UCSD-AML1 (cell line): ENCODE data around the gene CBARP.

Experiments
- DNase-seq: peaks from one replicate; lab custom pipeline; 2025; ENCODE audit not compliant: unreplicated experiment; lab: John Stamatoyannopoulos, UW

CBARP gene

DNA sequence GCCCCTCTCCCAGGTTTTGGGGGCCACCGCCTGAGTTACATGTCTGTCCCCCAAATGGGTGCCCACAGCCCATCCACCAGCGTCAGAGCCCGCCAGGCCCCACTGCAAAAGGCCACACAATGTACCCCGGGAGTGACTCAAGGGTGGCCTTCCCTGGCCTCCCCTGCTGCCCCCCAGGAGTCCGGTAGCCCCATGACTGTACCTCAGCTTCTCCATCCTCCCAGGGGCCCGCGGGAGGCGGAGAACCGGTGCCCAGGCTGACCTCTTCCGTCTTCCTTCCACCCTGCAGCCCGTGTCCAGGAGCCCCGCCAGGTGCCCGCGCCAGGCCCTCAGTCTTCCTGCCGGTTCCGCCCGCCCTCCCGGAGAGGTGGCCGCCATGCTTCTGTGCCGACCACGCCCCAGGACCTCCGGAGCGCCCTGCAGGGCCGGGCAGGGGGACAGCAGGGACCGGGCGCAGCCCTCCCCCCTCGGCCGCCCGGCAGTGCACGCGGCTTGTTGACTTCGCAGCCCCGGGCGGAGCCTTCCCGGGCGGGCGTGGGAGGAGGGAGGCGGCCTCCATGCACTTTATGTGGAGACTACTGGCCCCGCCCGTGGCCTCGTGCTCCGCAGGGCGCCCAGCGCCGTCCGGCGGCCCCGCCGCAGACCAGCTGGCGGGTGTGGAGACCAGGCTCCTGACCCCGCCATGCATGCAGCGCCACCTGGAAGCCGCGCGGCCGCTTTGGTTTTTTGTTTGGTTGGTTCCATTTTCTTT, 10.3 kb downstream of the CBARP start:
- no peak for DNase-seq

DNA sequence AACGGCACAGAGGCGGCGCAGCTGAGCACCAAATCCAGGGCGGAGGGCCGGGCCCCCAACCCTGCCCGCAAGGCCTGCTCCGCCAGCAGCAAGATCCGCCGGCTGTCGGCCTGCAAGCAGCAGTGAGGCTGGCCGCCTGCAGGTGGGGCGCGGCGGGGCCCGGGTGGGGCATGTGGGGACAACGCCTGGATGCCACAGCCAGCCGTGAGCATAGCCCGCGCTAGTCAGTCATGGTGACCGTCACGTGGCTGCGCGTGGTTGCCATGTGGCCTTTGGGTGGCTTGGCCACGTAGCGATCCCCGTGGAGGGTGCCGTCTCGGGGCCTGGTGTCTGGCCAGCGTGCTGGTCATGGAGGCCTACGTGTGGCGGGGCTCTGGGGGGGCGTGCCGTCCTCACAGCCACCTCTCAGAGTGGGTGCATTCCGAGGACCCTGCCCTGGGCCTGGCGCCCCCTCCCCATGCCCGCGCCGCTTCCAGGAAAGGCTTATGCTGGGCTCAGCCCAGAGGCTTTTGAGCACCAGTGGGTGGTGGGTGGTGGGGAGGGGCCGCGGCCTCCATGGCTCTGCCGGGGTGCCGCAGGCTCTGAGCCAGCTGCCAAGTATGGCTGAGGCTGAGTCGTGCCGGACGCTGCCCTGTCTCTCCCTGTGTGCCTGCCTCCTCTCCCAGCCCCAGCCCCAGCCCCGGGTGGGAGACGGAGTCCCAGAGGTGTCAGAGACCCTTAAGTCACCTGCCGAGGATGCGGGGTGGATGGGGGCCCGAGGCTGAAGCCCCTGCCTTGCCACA, 11.1 kb downstream of the CBARP start:
- DNase-seq = no peak

DNA sequence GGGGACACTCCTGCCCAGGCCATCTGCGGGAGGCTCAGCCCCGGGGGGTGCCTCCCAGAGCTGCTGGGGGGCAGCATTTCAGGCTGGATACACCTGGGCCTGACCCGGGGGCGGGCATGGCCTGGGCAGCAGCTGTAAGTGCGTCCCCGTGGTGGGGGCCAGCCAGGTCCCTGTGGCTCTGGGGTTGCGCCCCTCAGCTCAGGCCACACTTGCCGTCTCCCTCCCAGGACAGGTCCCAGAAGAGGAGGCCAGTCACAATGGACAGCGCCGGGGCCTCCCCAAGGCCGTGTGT, 11.6 kb downstream of the CBARP start:
- DNase-seq = no peak

DNA sequence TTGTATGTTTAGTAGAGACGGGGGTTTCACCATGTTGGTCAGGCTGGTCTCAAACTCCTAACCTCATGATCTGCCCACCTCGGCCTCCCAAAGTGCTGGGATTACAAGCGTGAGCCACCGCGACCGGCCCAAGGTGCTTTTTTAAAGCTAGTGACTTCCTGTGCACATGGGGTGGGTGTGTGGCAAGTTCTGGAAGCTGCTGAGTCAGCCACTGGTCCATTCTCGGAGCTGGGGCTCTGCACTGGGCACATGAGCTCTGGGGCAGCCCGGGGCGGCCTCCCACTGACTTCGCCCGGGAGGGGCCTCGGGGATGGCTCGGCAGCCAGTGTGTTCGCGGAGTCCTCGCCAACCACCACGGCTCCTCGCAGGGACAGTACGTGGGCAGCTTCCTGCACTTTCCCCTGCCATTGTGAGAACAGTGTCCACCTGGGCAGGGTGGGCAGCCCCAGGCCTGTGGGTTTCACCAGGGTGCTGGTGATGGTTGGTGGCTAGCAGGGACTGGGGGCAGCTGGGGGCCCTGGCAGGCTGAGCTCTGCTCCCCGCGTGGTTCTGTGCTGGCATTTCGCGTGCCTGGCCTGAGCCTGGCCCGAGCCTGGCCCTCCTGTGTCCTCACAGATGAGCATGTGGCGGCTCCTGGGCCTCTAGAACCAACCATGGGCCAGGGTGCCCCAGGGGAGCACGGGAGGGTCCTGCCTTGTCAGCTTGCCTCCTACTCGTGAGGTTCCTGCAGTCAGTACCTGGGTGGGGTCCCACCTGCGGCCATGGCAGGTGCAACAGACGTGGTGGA, 12.2 kb downstream of the CBARP start:
- no peak for DNase-seq

DNA sequence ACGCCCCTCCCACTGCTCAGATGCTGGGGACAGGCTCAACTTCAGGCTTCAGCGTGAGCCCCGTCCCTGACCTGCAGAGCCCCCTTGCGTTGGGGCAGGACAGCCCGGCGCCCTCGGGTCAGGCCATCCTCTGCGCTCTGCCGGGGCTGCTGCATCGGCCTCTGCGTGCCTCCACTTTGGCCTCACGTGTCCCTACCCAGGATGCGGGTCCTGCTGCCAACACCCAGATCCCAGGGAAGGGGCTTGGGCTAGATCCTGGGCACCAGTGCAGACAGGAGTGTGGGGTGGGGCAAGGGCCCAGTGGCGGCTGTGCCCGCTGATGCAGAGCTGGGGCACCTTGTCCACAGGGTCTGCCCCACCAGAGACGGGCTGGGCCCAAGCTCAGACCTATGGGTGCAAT, 13.0 kb downstream of the CBARP start:
- no peak for DNase-seq

DNA sequence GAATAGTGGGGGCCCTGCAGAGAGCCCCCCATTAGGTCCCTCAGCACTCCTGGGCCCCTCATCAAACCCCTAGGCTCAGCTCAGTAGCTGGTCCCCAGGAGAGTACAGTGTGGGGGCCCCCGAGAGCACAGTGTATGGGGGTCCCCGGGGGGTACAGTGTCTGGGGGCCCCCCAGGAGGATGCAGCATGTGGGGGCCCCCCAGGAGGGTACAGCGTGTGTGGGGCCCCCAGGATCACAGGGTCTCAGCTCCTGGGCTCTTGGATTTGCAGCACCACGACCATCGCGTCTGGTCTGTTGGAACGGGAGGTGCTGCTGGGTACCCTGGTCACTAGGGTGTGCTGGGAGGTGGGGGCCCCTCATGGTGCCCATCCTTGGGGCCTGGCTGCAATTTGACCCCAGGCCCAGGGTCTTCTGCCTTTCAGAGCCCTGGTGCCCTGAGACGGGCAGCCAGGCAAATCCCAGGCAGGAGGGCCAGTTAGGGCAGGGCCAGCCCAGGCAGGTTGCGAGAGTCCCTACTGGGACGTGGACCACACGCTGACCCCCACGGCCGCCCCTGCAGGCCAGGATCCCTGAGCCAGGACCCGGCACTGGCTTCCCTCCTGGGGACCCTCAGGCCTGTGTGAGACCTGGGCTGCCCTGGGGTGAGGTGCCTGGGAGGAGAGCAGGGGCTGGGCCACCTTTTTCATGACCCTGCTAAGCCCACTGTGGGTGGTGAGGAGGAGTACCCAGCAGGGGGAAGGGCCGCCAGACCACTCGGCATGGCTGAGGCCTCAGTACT, 13.6 kb downstream of the CBARP start:
- DNase-seq = no peak

DNA sequence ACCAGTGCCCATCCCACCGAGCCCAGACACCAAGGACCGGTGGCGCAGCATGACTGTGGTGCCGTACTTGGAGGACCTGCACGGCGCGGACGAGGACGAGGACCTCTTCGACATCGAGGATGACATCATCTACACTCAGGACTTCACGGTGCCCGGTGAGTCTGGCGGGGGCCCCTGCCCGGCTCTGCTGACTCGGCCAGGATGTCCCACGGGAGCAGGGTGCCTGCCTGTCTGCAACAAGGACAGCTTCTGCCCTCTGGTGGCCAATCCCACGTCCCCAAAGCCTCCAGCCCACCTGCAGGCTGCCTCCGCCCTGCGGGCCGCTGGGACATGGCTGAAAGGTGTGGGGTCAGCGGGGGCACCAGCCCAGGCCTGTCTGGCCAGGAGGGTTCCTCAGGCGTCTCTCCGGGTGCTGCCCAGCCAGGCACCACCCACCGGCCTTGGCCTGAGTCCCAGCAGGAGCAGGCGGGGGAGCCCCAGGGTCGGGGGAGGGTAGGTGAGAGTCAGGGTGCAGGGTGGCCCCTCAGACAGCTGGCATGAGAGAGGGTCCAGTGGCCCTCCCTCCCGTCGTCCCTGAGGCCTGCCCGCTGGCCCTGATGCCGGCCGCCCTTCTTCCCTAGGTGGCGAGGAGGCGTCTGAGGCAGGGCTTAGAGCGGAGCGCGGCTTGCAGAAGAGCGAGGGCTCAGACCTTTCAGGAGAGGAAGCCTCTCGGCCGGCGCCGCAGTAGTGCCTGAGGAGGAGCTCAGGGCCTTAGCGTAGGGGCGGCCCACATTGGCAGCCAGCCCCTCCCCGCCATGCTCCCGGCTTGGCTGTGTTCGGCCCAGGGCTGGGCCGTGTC, 14.6 kb downstream of the CBARP start:
- peak; percentile 24 for DNase-seq

DNA sequence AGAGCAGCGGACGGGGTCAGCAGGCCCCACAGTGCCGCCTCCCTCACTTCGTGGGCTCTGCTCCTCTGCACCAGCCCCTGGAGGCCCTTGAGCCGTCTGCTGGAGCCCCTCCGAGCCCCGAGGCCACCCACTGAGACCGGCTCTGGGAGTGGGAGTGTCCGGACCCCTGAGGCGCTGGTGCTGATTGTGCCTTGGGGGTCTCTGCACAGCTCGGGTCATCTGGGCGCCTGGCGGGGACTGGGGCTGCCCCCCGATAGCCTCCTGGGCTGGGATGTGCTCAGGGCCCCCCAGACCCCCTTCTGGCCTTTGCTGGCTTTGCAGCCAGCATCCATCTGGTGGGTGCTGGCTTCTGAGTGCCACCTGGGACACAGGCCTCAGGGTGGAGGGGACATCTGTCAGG, 15.4 kb downstream of the CBARP start:
- DNase-seq = no peak

DNA sequence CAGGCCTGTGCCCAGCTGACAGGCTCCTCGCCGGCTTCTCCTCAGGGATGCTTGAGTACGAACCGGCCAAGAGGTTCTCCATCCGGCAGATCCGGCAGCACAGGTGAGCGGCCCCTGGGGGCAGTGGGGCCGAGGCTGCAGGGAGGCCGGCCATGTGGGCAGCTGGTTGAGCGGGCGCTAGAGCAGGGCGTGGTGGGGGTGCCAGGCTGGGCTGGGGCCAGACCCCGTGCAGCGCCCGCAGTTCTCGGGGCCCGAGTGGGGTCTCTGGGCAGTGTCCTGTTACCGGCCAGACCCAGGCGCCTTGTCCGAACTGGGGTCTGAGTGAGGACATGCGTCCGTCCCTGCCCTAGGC, 15.9 kb downstream of the CBARP start:
- no peak for DNase-seq

DNA sequence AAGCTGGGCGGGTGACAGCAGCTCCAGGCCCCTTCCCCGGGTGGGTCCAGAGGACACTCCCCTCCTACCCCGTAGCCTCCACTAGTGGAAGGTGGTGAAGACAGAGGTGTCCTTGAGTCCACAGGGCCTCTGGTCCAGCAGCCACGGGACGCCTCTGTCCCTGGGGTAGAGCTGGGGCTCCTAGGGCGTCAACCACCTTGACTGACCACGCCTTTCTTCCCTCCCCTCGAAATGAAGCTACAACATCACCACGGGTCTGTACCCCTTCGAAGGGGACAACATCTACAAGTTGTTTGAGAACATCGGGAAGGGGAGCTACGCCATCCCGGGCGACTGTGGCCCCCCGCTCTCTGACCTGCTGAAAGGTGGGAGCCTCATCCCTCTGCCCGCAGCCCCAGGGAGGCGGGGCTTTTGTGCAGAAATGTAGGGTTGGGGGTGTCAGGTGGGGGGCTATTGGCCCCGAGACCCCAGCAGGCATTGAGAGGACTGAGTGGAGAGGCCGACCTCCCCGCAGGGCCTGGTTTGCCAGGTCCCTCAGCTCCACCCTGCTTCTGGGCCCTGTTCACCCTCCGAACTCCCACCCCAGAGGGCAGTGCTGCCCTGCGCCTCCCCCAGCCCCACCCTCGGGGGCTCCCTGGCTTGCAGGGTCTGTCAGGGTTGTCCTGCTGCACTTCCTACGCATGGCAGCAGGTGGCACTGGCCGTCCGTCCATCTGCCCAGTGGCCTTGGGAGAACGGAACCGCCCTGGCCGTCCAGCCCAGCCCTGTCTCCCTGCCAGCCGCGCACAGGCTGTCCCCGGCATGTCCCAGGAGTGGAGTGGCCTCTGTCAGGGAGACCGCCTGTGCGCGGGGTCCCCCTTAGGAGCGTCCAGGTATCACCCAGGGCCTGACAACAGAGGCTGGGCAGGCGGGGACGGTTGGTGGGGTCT, 16.6 kb downstream of the CBARP start:
- no peak for DNase-seq

DNA sequence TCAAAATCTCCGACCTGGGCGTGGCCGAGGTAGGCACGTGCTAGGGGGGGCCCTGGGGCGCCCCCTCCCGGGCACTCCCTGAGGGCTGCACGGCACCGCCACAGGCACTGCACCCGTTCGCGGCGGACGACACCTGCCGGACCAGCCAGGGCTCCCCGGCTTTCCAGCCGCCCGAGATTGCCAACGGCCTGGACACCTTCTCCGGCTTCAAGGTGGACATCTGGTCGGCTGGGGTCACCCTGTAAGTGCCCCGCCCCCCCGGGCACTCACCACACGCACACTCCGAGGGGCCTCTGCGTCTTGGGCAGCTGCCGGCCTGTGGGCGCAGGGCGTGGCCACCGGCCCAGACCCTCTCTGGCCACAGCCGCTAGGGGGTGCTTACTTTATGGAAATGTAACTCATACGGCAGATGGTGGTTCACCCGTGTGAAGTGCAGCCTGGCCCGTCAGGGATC, 17.3 kb downstream of the CBARP start:
- no peak for DNase-seq

DNA sequence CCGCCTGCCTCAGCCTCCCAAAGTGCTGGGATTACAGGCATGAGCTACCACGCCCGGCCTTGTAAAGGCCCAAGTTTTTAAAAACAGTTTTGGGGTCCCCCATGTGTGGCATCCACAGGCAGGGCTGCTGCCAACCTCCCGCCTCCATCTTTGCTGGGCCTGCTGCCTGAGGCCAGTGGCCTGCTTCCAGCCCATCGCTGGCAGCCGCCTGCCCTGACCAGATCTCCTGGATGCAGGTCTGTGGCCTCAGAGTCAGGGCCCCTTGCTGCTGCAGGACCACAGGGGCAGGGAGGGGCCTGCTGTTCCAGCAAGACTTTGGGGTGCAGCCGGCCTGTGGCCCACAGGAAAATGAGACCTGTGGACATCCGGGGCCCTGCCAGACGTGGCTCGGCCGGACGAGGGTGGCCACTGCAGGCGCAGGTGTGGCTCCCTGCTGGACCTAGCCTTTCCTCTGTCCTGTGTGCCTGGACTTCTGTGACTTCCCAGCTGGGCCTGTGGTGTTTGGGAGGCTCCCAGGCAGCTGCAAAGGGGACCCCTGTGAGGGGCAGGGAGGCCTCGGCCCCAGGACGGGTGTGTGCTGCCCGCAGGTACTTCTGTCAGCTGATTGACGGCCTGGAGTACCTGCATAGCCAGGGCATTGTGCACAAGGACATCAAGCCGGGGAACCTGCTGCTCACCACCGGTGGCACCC, 17.9 kb downstream of the CBARP start:
- DNase-seq = no peak

DNA sequence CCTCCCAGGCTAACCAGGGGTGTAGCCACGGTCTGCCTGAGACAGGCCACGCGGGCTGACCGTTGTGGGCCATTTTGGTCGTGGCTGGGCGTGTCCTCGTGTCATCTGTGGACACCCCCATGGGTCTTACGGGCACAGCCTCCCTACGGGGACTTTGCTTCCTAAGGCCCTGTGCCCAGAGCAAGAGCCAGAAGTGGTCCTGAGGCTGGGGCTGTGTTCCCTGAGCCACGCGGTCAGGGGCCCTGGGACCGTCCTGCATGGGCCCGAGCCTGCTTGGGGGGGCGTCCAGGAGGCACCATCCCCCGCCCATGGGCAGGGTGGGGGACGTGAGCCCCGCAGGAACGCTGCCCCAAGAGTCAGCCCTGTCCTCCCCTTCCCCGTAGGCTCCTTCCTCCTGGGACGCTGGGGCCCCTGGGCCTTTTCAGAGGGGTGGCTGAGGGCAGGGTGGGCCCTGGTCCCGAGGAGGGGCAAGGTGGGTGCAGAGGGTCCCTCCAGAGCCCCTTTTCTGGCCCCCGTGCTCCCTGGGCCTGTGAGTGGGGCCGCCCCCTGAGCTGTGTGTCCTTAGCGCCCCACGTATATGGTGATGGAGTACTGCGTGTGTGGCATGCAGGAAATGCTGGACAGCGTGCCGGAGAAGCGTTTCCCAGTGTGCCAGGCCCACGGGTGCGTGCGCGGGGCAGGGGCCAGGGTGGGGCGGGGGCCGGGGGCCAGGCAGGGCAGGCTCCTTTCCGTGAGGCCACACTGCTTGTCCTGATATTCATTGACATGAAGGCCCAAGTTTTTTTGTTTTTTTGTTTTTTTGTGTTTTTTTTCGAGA, 18.8 kb downstream of the CBARP start:
- DNase-seq = no peak

DNA sequence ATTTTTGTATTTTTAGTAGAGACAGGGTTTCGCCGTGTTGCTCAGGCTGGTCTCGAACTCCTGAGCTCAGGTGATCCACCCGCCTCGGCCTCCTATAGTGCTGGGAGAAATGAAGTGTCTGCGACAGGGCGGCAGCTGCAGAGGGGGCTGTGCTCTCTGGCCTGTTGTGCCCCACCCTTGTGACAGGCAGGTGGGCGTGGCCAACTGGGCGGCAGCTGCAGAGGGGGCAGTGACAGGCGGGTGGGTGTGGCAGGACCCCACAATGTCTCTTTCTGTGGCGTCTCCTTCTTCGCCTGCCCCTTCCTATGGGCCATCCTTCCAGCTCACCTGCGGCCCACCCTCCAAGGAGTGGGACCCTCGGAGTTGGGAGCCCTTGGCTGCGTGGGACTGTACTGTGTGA, 20.4 kb downstream of the CBARP start:
- DNase-seq = no peak

DNA sequence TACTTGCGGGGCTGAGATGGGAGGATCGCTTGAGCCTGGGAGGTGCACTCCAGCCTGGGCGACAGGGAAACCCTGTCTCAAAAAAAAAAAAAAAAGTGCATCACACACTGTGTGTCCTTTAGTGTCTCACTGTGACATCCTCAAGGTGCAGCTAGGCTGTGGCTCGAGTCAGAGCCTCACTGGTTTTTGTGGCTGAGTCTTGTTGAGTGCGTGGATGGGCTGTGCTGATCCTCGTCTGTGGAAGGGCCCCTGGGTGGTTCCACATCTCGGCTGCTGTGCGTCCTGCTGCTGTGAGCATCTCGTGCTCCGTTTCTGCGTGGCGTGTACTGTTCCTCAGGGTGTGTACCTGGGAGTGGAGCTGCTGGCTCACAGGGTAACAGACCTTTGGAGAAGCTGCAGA, 21.0 kb downstream of the CBARP start:
- DNase-seq = no peak

DNA sequence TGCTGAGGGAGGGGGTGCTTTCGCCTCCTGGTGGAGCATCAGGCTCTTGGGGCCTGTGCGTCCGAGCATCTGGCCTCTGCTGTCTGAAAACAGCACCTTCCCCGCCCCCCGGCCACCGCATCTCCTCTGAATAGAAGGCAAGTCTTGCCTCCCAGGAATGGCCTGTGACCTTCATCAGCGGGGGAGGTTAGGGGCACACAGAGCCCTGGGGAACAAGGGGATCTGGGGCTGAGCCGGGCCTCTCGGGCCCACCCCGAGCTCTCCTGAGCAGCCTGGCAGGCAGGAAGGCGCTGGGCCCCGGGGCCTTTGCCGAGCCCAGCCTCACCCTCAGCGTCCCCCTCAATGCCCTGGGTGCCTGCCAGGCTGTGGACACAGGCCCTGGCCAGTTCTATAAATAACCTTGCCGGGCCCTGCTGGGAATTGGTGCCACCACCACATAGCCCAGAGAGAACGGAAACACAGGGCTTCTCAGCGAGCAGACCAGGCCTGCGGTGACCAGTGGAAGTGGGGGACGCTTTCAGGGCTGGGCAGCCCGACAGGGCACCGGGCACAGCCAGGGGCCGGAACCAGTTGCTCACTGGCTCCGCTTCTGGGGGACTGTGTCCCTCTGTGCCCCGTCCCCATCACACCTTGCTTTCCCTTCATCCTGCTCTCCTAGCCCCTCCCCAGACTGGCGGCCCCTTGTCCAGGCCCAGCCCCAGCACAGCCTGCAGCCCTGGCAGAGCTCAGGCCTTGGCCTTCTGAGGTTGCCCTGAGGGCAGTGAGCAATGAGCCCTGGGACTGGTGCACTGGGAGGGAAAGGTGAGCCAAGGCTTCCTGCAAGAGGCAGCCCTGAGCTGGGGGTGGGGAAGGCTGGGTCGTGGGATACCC, 22.7 kb downstream of the CBARP start:
- DNase-seq = no peak

DNA sequence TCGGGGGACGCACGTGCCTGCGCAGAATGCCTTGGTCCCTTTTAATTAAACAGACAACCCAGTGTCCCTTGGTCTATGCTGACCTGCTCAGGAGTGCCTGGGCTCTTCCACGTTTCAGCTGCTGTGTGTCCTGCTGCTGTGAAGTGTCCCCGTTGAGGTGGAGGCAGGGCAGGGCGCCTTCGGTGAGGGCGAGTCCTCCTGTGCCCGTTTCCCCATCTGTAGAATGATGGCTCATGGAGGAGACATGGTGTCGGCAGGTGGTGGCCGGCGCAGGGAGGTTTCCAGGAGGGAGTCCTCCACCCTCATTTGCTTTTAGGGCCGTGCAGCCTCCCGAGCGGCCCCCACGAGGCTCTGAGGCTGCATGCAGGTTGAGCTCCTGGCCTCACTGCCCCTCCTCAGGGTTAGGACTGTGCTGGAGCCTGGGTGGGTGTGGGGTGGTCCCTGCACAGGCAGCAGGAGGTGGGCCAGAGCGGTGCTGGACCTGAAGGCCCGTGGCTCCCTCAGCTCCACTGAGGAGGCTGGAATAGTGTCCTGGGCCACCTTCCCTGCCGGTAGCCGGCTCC, 23.4 kb downstream of the CBARP start:
- no peak for DNase-seq
